A673 (cell line): ENCODE measurements around the gene TDP2. TPM values are rescaled to one million over a fixed set of nuclear protein-coding genes. Genes with fewer than 3 reads are reported as not detected.
"Not testable (repeated sequence)": the region's sequence is repeated elsewhere in the genome, so short reads cannot be mapped to it uniquely, and the experiment has no call there.

Source experiments
- BruUV-seq: library from RNA; stranded (reverse); fragments of 400-500 nt; replicated peaks from 2 replicates; lab custom pipeline; 2021; lab: Mats Ljungman, UMichigan
- CTCF ChIA-PET: fragments of 300-600 bp; sonication (Branson Sonifier 250); formaldehyde crosslinking; loops from one replicate; lab custom pipeline; 2022; ENCODE audit warnings: antibody characterized with exemption; lab: Charles Lee
- POLR2A ChIA-PET: fragments of 300-600 bp; sonication (Branson Sonifier 250); formaldehyde crosslinking; loops from one replicate; lab custom pipeline; 2022; ENCODE audit warnings: antibody characterized with exemption; ENCODE audit not compliant: low non-redundant PET; lab: Charles Lee
- DNase-seq: peaks from one replicate; pipeline ENCODE4 v3.0.0-alpha.2; 2015; ENCODE audit warnings: low spot score
- H3K27ac ChIP-seq: fragments of 200-600 bp; sonication (generic); 2 replicates; pipeline ENCODE4 v1.5.1; 2016; ENCODE audit warnings: mixed run types, low read depth, mild to moderate bottlenecking, mixed read lengths, antibody characterized with exemption, low read length; ENCODE audit not compliant: poor library complexity, severe bottlenecking
- H3K27me3 ChIP-seq: fragments of 200-600 bp; sonication (generic); replicated peaks from 2 replicates; pipeline ENCODE4 v1.6.1; 2017; ENCODE audit warnings: mixed run types, low read depth, mild to moderate bottlenecking, mixed read lengths, antibody characterized with exemption, low read length; ENCODE audit not compliant: insufficient read depth, poor library complexity
- H3K36me3 ChIP-seq: fragments of 200-600 bp; sonication (generic); 2 replicates; pipeline ENCODE4 v1.6.1; 2016; ENCODE audit warnings: mixed run types, mild to moderate bottlenecking, mixed read lengths, antibody characterized with exemption, low read length; ENCODE audit not compliant: insufficient read depth, poor library complexity, severe bottlenecking
- H3K4me1 ChIP-seq: fragments of 200-600 bp; sonication (generic); 2 replicates; pipeline ENCODE4 v1.6.1; 2017; ENCODE audit warnings: mixed run types, mild to moderate bottlenecking, mixed read lengths, antibody characterized with exemption, low read length; ENCODE audit not compliant: insufficient read depth, poor library complexity, severe bottlenecking
- H3K4me3 ChIP-seq: fragments of 200-600 bp; sonication (generic); 2 replicates; pipeline ENCODE4 v1.5.1; 2016; ENCODE audit warnings: low read depth, mixed run types, mild to moderate bottlenecking, mixed read lengths, low read length; ENCODE audit not compliant: poor library complexity, severe bottlenecking
- H3K9me3 ChIP-seq: fragments of 200-600 bp; sonication (generic); 2 replicates; pipeline ENCODE4 v1.6.1; 2016; ENCODE audit warnings: mixed run types, low read depth, mild to moderate bottlenecking, mixed read lengths, antibody characterized with exemption, low read length; ENCODE audit not compliant: poor library complexity, severe bottlenecking
- CTCF ChIP-seq: fragments of 300-800, 200-600 bp; sonication (generic); conservative IDR thresholded peaks from 2 replicates; pipeline ENCODE4 v1.5.1; 2017; ENCODE audit warnings: low read depth, mild to moderate bottlenecking, antibody characterized with exemption, low read length, moderate library complexity, mixed read lengths
- EZH2 ChIP-seq: fragments of 200-600 bp; sonication (generic); IDR thresholded peaks from 2 replicates; pipeline ENCODE4 v1.6.1; 2017; ENCODE audit warnings: borderline replicate concordance, low read depth, mild to moderate bottlenecking, mixed read lengths, antibody characterized with exemption, low read length; ENCODE audit not compliant: poor library complexity, severe bottlenecking
- intact Hi-C: fragments of 100-400 bp; cut with micrococcal nuclease; formaldehyde crosslinking; loops from one replicate; pipeline ENCODE4 v1.10.0; 2022; ENCODE audit not compliant: unreplicated experiment
- total RNA-seq: library from RNA; stranded (reverse); gene quantifications from 2 replicates; pipeline ENCODE4 v1.2.3, GENCODE V29; 2021

The TDP2 gene
- total RNA-seq, 1 experiment from 2014 or later: 34.9 TPM

GRCh38 chr6:24662236-24662635, 4.5 kb downstream of the TDP2 start:
- H3K27ac ChIP-seq: no peak overlapping the region
- no peak overlapping the region for H3K4me3 ChIP-seq
- POLR2A ChIA-PET: no interaction called here
- intact Hi-C loops: no loop called here
- H3K27me3 ChIP-seq: no peaks in the 10 kb centered on the region
- CTCF ChIA-PET: no interaction called here
- no TSS peak for BruUV-seq
- TF ChIP-seq CTCF: no peak
- no peak for TF ChIP-seq EZH2
- H3K9me3 ChIP-seq: no peaks in the 10 kb centered on the region
- H3K4me1 ChIP-seq: peaks cover 8% of the 10 kb centered on the region
- peaks cover 14% of the 10 kb centered on the region for H3K36me3 ChIP-seq
- no peak for DNase-seq

- H3K4me3 ChIP-seq, H3K9me3 ChIP-seq, H3K27me3 ChIP-seq, intact Hi-C loops, CTCF ChIA-PET, H3K27ac ChIP-seq, DNase-seq, BruUV-seq, H3K4me1 ChIP-seq, POLR2A ChIA-PET: not testable (repeated sequence)
- peaks cover 14% of the 10 kb centered on the region for H3K36me3 ChIP-seq
These were observed 4.9 kb downstream of the TDP2 start for GRCh38 chr6:24661759-24662158.

- intact Hi-C loops: no loop called here
- Histone ChIP-seq H3K27me3 (no peaks in the 10 kb centered on the region), H3K4me3 (no peak overlapping the region), H3K36me3 (peaks cover 14% of the 10 kb centered on the region), H3K4me1 (peaks cover 1% of the 10 kb centered on the region), H3K27ac (no peak overlapping the region), H3K9me3 (no peaks in the 10 kb centered on the region)
- no TSS peak for BruUV-seq
- DNase-seq: no peak
- POLR2A ChIA-PET: no interaction called here
- CTCF ChIA-PET: no interaction called here
- no peak for TF ChIP-seq EZH2
These were observed 6.6 kb downstream of the TDP2 start for GRCh38 chr6:24660105-24660504.

GRCh38 chr6:24659561-24659960, 7.1 kb downstream of the TDP2 start:
- H3K4me3 ChIP-seq: no peak overlapping the region
- no TSS peak for BruUV-seq
- H3K4me1 ChIP-seq: no peaks in the 10 kb centered on the region
- intact Hi-C loops: no loop called here
- H3K27ac ChIP-seq: no peak overlapping the region
- H3K36me3 ChIP-seq: peaks cover 14% of the 10 kb centered on the region
- no peaks in the 10 kb centered on the region for H3K27me3 ChIP-seq
- no peaks in the 10 kb centered on the region for H3K9me3 ChIP-seq
- ChIA-PET POLR2A (no interaction called here), CTCF (no interaction called here)
- no peak for DNase-seq
- TF ChIP-seq EZH2 (no peak), CTCF (no peak)
